Uterine smooth muscle cell (primary cell): ENCODE results near the gene COL23A1. TPM values are rescaled to one million over a fixed set of nuclear protein-coding genes. Genes with fewer than 3 reads are reported as not detected.

Source experiments
- total RNA-seq: library from RNA; depleted of rRNA; stranded (reverse); fragments of >200 nt; gene quantifications from 2 replicates; pipeline ENCODE4 v1.2.3, GENCODE V29; 2014

COL23A1 gene
- total RNA-seq = under 0.01 TPM in 1 of 2 replicates, not detected in the other

DNA sequence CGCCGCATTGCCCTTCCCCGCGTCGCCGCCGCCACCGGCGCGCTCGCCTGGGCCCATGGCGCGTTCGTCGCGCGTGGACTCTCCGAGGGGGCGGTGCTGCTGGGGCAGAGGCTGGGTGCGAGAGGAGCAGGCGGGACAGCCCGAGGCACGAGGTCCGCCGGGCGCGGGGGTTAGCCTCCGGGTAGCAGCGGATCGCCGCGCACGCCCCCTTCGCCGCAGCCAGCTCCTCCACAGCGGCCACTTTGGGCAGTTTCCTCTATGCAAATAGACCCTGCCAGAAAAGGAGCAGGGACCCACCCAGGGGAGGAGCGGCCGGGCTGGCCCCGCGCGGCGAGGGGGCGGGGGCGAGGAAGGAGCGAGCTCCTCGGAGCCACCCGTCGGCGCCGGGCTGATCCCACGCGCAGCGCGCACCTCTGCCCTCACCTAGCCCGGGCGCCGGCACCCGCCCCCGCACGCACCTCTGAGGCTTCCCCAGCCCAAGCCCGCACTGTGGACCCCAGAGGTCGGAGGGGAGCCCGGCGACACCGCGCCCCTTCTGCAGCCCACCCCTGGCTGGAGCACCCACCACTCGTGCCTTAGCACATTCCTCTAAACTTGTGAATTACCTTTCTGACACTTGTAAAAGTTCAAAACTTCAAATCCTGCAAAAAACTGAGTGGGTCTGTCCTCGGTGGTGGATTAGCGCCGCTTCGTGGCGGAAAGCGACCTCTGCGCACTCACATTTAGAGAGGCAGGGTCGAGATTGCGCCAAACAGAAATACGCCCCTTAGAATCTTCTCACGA, at the start of gene COL23A1:
Gene COL23A1, minus strand, starts transcription at position 253 of the 783 bp plus-strand sequence.

DNA sequence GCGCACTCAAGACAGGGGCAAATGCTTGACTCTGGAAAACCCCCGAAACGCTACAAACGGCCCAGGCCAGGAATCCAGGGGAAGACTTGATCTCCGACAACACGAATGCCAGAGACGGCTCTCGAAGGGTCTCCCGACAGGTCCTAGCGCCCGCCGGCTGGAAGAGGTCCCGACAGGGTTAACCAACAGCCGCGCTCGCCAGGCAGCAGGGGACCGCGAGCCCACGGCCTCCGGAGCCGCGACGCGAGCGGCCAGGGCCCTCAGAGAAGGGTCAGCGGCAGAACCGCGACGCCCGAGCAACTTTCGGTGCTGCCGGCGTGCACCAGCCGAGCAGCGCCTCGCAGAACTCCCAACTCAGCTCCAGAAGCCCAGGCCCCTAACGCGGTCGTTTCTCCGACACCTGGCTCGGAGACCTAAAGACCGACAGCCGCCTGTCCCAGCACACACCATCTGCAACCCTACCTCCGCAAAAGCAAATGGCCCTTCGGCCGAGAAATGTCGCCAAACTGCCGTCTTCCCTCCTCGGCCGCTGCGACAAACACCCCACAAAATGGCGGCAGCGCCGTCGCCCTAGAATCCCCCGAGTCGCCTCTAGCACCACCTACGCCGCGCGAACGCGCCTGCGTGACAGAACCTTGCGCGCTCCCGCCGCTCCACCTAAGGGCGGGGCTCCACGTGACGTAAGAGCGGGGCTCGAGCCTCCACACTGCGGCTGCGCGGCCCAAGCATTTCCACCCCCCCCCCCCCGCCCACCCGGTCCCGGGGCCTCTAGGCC, 36.5 kb upstream of the COL23A1 start, which contains the start of gene CLK4:
Gene CLK4, minus strand, starts transcription at position 567 of the 775 bp plus-strand sequence. CDS start 3,634 bp downstream, outside the sequence.

DNA sequence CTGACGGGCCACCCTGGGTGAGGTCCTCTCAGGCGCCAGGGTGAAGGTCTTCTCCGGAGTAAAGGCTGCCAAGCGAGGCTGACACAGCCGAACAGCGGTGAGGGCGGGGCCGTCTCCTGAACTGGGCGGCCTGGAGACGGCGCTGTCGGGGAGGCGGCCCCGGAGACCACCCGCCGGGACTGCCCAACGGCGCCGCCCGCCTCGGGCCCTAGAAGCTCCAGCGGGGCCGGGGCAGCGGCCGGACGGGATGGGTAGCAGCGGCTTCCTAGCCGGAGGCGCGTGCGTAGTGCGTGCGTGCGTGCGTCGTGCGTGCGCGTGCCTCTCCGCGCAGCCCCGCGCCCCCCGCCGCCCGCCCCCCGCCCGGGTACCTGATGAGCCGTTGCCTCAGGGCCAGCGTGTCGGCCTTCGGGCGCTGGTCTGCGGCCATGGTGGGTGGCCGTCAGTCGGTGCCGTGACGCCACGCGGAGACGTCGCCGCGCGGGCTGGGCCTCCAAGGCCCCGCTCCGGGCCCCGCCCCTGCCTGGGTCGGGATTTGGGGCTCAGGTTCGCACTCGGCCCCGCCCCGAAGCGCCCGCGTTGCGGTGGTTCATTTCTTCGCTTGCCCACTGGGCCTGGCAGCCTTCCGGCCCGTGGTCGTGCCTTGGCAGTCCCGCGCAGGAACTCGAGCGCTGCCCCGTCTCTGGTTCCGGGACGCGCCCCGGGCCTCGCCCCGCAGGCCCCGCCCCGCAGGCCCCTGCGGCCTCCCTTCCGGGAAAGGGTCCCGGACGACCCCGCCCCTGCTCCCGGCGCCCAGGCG, 357.9 kb downstream of the COL23A1 start, which contains the start of gene PHYKPL:
Gene PHYKPL, minus strand, starts transcription at position 679 of the 796 bp plus-strand sequence. Its CDS starts 252 bp downstream, at position 427.

DNA sequence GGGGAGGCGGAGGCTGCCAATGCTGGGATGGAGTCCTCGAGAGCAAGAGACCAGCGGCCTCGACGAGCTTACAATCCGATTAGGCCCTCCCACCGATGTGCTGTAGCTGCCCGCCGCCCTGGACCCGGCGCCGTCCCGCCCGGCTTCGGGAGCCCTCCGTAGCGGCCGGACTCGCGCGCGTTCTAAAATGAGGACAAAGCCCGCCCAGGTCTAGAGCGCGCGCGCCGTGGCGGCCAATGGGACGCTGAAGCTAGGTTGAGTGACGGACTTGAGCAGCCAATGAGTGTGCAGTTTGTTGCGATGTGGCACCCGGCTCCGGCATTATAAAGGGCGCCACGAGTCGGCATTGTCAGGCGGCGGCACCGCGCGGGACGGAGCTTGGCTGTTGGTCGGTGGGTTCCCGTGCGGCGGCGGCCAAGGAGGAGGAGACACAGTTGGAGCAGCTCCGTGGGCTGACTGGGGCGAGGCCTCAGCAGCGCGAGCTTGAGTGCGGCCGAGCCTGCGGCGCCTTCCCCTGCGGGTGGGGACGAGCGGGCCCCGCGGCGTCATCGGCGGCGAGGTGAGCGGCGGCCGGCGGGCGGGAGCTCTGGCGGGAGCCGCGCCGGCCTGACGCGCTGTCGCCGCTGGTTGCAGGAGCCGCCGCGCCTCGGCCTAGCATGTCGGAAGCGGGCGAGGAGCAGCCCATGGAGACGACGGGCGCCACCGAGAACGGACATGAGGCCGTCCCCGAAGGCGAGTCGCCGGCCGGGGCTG, 385.8 kb downstream of the COL23A1 start, which contains the start of gene HNRNPAB:
Gene HNRNPAB, plus strand, starts transcription at position 352 of the 753 bp plus-strand sequence. Its CDS starts 305 bp downstream, at position 657.

Other genes with a start within 250 kb of the COL23A1 start
- 21.5 and 22.5 TPM in 2 replicates for gene CLK4, start 36.7 kb upstream of the COL23A1 start, total RNA-seq
- 5.0 and 9.6 TPM in 2 replicates for gene ZNF354A, start 140.3 kb upstream of the COL23A1 start, total RNA-seq